HG02973 (cell line): ENCODE data around the gene AZGP1.
"Not testable (repeated sequence)": the region's sequence is repeated elsewhere in the genome, so short reads cannot be mapped to it uniquely, and the experiment has no call there.

Experiments used
- ATAC-seq: cut with Tn5 transposase; IDR thresholded peaks from one replicate; pipeline ENCODE4 v1.9.1; 2021; ENCODE audit warnings: moderate library complexity; ENCODE audit not compliant: unreplicated experiment

Gene AZGP1

DNA sequence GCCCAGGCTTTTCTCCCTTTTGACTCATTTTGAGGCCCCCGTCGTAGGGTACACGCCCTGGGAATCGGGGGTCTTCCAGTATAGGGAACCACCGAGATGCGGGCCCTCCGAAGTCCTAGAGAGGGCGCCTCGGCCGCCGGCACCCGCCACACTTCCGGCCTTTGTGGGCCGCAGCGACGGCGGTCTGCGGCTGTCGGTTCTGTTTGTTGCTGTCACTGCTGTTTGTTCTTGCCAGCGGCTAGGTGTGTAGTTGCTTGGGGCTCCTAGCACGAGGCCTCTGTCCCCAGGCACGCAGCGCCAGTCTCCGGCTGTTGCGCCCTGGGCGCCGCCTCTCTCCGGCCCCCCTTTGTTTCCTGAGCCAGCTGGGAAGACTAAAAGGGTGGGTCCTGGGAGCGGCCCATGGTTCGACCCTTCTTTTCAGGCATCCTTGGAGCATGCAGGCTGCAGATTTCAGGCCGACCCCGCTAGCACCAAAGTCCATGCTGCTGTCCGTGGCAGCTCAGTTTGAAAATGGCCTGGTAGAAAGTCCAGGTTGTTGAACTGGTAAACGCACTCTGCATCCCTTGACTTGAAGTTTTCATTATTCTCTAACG is 21.8 kb upstream of the AZGP1 start:
- ATAC-seq, result no peak

GRCh38 chr7:99996755-99997544 is 21.1 kb upstream of the AZGP1 start:
- no peak for ATAC-seq

DNA sequence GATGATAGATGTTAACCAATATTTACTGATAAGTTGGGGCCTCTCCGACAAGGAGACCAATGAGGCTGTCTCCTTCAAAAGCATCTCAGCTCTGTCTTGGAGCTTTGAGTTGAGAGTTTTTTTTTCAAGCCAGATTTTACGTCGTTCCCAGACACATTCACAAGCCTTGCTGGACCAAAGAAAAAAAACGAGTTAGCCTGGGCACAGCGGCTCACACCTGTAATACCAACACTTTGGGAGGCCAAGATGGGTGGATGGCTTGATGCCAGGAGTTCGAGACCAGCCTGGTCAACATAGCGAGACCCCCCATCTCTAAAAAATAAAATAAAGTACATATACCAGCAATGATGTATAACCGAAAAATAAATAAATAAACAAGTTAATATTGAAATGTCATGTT is 19.0 kb upstream of the AZGP1 start:
- no peak for ATAC-seq

GRCh38 chr7:99992330-99993038 is 16.7 kb upstream of the AZGP1 start:
- ATAC-seq, result no peak

DNA sequence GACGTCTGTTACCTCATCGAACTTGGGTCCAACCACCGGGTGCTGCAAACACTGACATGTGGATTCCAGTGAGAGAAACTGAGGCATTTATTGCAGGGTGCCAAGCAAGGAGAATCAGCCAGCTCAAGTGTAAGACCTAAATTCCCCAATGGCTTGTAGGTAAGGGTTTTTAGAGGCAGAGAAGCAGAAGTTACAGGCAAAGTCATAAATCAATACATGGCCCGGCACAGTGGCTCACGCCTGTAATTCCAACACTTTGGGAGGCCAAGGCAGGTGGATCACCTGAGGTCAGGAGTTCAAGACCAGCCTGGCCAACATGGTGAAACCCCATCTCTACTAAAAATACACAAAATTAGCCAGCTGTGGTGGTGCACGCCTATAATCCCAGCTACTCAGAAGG is 15.7 kb upstream of the AZGP1 start:
- ATAC-seq, result not testable (repeated sequence)

- no peak for ATAC-seq
These were observed 14.6 kb upstream of the AZGP1 start for GRCh38 chr7:99990460-99990852.

- no peak for ATAC-seq
These were observed 12.0 kb upstream of the AZGP1 start for GRCh38 chr7:99987846-99988245.

DNA sequence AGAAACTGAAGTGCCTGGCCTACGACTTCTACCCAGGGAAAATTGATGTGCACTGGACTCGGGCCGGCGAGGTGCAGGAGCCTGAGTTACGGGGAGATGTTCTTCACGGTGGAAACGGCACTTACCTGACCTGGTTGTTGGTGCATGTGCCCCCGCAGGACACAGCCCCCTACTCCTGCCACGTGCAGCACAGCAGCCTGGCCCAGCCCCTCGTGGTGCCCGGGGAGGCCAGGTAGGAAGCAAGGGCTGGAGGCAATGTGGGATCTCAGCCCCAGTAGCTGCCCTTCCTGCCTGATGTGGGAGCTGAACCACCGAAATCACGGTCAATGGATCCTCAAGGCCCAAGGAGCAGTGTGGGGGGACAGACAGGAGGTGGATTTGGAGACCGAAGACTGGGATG is 11.5 kb upstream of the AZGP1 start:
- not testable (repeated sequence) for ATAC-seq

DNA sequence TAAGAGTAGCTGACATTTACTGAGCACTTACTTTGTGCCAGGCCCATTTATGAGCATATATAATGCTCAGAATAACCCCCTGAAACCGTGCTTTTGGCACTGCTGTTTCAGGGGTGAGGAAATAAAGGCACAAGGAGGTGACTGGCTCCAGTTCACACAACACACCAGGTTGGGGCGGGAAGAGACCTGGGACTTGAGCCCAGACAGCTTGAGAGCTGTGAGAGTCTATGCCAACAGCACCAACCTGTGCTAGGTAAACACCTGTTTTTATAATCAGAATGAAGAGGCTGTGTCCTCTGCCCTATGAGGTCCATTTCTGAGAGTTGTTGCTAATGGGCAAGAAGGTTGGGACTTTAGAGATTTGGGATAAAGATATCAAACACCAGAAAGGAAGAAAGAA is 8.8 kb upstream of the AZGP1 start:
- ATAC-seq, result no peak

GRCh38 chr7:99981066-99981465 is 5.2 kb upstream of the AZGP1 start:
- not testable (repeated sequence) for ATAC-seq

DNA sequence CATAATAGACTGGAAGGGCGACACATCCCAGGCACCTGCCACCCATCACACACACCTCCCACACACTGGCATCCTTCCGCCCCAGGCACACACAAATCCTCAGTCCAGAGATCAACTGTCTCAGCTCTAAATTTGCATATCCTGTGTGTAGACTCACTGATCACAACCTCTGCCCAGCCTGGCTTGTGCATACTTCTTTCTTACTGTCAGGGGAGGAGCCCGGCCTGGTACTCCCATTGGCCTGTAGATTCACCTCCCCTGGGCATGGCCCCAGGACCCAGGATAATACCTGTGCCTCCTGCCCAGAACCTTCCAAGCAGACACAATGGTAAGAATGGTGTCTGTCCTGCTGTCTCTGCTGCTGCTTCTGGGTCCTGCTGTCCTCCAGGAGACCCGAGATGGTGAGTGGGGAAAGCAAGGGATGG is 4.6 kb upstream of the AZGP1 start:
- ATAC-seq, result not testable (repeated sequence)

DNA sequence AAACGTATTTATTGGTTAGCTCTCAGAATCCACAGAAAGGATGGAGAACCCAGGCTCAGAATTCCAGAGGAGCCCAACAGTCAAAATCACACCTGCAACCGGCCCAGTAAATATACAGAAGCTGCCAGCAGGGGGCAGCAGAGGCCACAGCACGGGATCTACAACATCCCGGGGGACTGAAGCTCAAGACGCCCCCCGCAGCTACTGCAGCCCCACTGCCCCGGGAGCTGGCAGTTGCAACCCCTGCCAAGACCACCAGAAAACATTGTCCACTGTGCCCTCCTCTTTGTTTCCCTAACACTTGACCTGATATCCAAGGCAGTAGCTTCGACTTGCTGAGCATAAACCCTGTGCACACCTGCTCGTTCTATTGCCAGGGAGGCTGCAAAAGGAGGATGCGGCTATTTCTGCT is 4.0 kb upstream of the AZGP1 start:
- not testable (repeated sequence) for ATAC-seq

DNA sequence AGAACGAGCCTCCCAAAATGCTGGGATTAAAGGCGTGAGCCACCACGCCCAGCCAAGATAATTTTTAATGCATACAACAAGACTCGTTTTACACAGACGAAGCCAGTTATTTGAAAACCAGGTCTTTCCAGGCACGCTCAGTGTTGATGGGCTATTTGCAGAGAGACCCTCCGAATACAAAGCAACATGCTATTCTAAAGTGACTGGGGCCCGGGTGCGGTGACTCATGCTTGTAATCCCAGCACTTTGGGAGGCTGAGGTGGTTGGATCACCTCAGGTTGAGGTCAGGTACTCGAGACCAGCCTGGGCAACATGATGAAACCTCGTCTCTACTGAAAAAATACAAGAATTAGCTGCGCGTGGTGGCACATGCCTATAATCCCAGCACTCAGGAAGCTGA is 795 bp upstream of the AZGP1 start:
- no peak for ATAC-seq

- no peak for ATAC-seq
These were observed 1.1 kb downstream of the AZGP1 start for GRCh38 chr7:99974681-99975080.

DNA sequence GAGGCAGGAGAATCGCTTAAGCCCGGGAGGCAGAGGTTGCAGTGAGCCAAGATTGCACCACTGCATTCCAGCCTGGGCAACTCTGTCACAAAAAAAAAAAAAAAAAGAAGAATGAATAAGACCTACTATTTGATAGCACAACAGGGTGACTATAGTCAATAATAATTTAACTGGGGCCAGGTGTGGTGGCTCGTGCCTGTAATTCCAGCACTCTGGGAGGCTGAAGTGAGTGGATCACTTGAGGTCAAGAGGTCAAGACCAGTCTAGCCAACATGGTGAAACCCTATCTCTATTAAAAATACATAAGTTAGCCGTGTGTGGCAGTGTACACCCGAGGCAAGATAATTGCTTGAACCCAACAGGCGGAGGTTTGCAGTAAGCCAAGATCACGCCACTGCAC is 2.0 kb downstream of the AZGP1 start:
- ATAC-seq, result not testable (repeated sequence)

GRCh38 chr7:99971242-99971641 is 4.6 kb downstream of the AZGP1 start:
- no peak for ATAC-seq

- ATAC-seq, result not testable (repeated sequence)
These were observed 6.0 kb downstream of the AZGP1 start for GRCh38 chr7:99969813-99970212.

GRCh38 chr7:99969298-99969697 is 6.5 kb downstream of the AZGP1 start:
- ATAC-seq, result no peak

DNA sequence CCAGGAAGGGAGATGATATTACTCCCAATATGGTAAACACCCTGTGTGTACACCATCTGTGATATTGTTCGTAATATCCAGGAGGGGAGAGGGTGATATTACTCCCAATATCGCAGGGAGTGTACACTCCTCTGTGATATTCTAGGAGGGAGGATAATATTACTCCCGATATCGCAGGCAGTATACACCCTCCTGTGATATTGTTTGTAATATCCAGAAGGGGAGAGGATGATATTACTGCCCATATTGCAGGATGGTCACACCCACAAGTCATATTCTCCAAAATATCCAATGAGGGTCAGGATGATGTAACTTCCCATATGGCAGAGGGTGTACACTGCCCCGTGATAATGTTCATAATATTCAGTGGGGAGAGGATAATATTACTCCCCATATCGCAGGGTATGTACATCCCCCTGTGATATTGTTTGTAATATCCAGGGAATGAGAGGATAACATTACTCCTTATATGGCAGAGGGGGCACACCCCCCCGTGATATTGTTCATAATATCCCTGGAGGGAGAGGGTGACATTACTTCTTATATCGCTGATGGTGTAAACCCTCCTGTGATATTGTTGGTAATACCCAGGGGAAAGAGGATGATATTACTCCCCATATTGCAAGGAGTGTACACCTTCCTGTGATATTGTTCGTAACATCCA is 17.1 kb downstream of the AZGP1 start:
- no peak for ATAC-seq

DNA sequence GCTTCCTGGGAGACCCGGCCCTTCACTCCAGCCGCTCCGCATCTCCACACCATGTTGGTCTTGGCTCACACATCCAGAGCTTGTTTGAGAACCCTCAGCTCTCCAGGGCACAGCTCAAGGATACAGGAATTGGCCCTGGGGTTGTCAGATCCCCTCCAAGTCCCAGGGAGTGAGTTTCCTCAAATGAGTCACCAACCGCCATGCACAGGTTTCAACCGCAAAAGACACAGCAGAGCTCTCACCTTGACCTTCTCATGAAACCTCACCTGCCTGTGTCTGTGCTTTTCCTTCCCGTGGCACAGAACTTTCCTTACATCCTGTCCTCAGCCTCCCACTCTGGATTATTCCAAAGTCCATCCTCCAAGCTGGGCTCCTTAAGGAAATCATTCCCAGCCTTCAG is 20.6 kb downstream of the AZGP1 start:
- ATAC-seq, result no peak

DNA sequence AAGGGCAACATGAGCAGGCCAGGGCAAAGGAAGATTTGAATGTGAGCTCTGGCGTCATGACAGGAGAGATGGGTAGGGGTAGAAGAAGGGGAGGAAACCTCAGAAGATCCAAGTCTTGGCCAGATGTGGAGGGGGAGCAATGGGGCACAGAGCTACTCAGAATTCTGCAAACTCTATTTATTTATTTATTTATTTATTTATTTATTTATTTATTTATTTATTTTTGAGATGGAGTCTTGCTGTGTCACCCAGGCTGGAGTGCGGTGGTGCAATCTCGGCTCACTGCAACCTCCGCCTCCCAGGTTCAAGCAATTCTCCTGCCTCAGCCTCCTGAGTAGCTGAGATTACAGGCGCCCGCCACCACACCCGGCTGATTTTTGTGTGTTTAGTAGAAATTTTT is 21.2 kb downstream of the AZGP1 start:
- not testable (repeated sequence) for ATAC-seq
